HL-60/S4 treated with retinoic acid at 250 ng/mL for 4 days and 3 days (cell line): ENCODE results near the gene PGAM5.
"Not testable (repeated sequence)": the region's sequence is repeated elsewhere in the genome, so short reads cannot be mapped to it uniquely, and the experiment has no call there.

Experiments
- in situ Hi-C: fragments of 300-500 bp; cut with MboI; formaldehyde crosslinking; loops from 2 replicates; pipeline ENCODE4 v1.7.0; 2022; ENCODE audit warnings: low sequenced_read_pairs

The PGAM5 gene

GRCh38 chr12:132687211-132688164 is 23.2 kb upstream of the PGAM5 start, which contains the start of the genes POLE and PXMP2:
Gene POLE (minus strand): TSS chr12:132687342. CDS start chr12:132687315, 27 bp downstream.
Gene PXMP2 (plus strand): TSS chr12:132687587. CDS start chr12:132687671, 84 bp downstream.
- in situ Hi-C loops: no loop called here

GRCh38 chr12:132689227-132689626 is 21.4 kb upstream of the PGAM5 start:
- in situ Hi-C loops: no loop called here

GRCh38 chr12:132690112-132690511 is 20.5 kb upstream of the PGAM5 start:
- in situ Hi-C loops: no loop called here

GRCh38 chr12:132692030-132692429 is 18.6 kb upstream of the PGAM5 start:
- in situ Hi-C loops: not testable (repeated sequence)

DNA sequence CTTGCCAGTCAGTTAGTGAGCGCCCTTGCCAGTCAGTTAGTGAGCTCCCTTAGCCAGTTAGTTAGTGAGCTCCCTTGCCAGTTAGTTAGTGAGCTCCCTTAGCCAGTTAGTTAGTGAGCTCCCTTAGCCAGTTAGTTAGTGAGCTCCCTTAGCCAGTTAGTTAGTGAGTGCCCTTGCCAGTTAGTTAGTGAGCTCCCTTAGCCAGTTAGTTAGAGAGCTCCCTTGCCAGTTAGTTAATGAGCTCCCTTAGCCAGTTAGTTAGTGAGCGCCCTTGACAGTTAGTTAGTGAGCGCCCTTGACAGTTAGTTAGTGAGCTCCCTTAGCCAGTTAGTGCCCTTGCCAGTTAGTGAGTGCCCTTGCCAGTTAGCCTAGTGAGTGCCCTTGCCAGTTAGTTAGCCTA is 15.8 kb upstream of the PGAM5 start:
- in situ Hi-C loops: not testable (repeated sequence)

- in situ Hi-C loops: no loop called here
Measured at GRCh38 chr12:132695431-132695830, 15.2 kb upstream of the PGAM5 start.

DNA sequence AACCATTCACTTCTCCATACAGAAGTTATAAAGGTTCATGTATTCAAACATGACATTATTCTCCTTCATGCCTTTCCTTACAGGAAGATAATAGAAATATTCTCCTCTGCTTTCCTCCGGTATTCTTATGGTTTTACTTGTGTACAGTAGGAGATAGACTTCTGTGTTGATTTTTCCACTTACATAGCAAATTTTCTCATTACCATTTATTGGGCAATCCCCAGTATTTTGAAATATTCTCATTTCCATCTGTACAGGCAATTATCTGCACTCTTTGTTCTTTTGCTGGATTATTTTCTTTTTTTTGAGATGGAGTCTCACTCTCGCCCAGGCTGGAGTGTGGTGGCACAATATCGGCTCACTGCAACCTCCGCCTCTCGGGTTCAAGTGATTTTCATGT is 12.3 kb upstream of the PGAM5 start:
- in situ Hi-C loops: no loop called here

DNA sequence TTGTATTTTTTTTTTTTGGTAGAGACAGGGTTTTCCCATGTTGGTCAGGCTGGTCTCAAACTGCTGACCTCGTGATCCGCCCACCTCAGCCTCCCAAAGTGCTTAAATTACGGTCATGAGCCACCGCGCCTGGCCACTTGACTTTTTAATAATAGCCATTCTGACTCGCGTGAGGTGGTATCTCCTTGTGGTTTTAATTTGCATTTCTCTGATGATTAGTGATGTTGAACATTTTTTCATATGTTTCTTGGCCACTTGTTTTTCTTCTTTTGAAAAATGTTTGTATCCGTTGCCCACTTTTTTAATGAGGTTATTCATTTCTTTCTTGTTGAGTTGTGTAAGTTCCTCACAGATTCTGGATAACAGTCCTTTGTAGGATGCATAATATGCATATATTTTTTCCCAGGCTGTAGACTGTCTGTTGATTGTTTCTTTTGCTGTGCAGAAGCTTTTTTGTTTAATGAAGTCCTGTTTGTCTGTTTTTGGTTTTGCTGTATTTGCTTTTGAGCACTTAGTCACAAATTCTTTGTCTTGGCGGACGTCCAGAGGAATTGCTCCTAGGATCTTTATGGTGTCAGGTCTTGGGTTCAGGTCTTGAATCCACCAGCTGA is 10.3 kb upstream of the PGAM5 start:
- in situ Hi-C loops: no loop called here

DNA sequence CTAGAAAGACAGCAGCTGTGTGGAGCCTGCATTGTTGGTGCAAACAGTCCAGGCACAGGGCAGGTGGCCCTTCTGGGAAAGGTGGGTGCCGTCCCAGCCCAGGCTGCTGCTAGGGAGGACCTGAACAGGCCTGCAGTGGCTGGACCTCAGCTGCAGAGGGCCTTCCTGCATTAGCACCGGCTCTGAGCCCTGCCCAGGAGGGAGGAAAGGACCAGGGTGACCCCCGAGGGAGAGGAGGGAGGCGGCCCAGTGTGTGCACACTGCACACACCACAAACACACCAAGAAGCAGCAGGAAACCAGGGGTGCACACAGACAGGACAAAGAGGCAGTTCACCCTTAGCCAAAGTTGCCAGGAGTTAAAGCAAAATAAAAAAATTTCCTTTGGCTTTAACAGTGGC is 8.0 kb upstream of the PGAM5 start:
- in situ Hi-C loops: no loop called here

- in situ Hi-C loops: no loop called here
Measured at GRCh38 chr12:132703641-132704040, 7.0 kb upstream of the PGAM5 start.

DNA sequence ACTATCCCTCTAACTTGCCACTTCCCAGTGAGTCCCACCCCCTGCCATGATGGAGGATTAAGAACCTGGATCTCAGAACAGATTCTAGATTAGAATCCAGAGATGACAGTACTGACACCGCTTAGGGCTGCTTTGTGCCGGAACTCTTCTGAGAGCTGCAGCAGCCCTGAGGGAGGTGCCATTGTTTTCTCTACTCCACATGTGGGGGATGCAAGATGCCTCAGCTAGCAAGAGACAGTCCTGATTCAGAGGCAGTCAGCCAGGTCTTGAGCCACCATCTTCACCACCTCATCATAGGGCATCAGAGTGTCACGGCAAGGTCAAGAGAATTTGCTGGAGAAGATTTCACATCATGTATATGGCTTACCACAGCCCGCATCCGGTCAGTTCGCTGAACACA is 3.4 kb upstream of the PGAM5 start:
- in situ Hi-C loops: no loop called here

GRCh38 chr12:132708150-132708549 is 2.5 kb upstream of the PGAM5 start:
- in situ Hi-C loops: no loop called here

DNA sequence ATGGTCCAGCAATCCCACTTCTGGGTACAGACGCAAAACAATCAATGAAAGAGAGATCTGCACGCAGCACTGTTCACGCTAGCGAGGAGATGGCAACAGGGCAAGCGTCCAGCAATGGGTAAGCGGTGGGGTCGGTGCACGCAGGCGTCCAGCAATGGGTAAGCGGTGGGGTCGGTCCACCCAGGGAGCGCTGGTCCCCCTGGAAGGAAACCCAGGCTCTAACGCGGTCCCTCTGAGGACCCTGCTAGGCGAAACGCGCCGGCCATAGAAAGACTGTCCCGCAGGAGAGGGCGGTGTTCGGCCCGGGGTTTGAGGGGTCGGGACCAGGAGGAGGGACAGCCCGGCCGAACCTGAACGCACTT is 618 bp upstream of the PGAM5 start:
- in situ Hi-C loops: no loop called here

DNA sequence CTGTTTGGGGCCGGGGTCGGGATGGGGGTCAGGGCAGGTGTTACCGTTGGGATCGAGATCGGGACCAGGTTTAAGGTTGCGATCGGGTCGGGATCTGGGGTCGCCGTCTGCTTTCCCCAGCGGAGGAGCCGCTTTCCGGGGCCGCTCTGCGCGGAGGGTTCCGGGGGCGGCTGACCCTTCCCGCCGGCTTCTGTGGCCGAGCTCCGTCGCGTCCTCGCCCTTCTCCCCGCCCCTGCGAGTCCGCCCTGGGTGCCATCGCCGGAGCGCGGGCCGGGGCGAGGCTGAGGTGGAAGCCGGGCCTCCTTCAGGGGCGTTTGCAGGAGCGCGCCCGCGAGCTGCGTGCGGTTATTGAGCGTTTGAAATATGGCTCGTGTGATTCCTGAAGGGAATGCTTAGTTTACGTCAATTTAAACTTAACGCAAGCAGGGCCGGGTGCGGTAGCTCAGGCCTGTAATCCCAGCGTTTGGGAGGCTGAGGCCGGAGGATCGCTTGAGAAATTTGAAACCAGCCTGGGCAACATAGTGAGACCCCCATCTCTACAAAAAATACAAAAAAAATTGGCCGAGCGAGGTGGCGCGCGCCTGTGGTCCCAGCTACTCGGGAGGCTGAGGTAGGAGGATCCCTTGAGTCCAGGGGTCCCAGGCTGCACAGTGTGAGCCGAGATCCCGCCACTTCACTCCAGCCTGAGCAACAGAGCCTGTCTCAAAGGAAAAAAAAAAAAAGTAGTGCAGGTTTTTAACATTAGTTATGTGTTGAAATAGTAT is 620 bp downstream of the PGAM5 start:
- in situ Hi-C loops: no loop called here

DNA sequence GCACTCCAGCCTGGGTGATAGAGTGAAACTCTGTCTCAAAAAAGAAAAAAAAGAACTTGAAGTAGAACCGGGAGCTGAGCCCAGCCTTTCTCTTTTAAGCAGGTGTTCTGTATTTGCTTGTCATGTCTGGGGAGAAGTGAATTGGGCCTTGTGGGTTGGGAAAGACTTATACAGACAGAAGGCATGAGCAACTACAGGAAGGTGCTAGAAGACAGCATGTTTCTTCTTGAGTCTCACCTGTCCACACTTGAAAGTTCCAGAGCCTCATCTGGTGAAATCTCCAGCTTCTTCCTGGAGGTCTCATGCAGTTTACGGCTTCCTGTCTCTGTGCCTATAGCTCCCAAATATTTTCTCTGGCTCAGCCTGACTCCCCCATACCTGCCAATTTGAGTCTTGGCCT is 2.5 kb downstream of the PGAM5 start:
- in situ Hi-C loops: no loop called here

DNA sequence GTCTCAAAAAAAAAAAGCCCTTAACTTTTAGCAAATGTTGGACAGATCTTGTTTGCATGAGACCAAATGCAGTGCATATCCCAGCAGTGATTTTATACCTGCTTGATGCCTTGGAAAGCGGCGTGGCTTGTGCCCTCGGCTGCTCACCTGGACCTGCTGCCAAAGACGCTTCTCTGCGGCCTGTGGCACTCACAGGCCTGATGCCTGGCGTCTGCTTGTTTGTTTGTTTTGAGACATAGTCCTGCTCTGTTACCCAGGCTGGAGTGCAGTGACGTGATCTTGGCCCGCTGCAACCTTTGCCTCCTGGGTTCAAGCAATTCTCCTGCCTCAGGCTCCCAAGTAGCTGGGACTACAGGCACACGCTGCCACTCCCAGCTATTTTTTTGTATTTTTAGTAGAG is 5.2 kb downstream of the PGAM5 start:
- in situ Hi-C loops: no loop called here

DNA sequence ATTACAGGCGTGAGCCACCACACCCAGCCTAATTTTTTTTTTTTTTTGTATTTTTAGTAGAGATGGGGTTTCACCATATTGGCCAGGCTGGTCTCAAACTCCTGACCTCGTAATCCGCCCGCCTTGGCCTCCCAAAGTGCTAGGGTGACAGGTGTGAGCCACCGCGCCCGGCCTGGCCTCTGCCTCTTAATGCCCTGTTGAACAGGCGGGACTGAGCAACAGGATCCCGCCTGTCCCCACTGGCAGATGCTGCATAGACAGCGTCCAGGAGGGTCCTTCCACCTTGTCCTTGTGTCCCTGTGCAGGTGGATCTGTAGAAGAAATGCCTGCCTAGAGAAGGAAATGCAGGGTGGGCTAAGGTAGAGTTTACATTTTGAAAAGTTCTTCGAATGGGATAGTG is 5.7 kb downstream of the PGAM5 start:
- in situ Hi-C loops: no loop called here

- in situ Hi-C loops: no loop called here
Measured at GRCh38 chr12:132717011-132717410, 6.4 kb downstream of the PGAM5 start.

- in situ Hi-C loops: no loop called here
Measured at GRCh38 chr12:132717531-132718387, 7.1 kb downstream of the PGAM5 start.

- in situ Hi-C loops: no loop called here
Measured at GRCh38 chr12:132718644-132719043, 8.0 kb downstream of the PGAM5 start.
